ENCODE measurements around the gene EVI2A. TPM values are rescaled to one million over a fixed set of nuclear protein-coding genes. Genes with fewer than 3 reads are reported as not detected.

Gene EVI2A
- total RNA-seq, 1 experiment from 2014 or later, result 14.8 TPM

GRCh38 chr17:31273516-31273915, 47.9 kb downstream of the EVI2A start:
- DNase-seq (ENCODE audit: low spot score), result no peak

GRCh38 chr17:31272803-31273202, 48.6 kb downstream of the EVI2A start:
- DNase-seq (ENCODE audit: low spot score), result no peak

GRCh38 chr17:31272236-31272635, 49.2 kb downstream of the EVI2A start:
- DNase-seq (ENCODE audit: low spot score), result no peak

GRCh38 chr17:31269578-31269983, 51.8 kb downstream of the EVI2A start:
- peak; percentile 100 for DNase-seq (ENCODE audit: low spot score)

- DNase-seq (ENCODE audit: low spot score), result no peak
Measured at GRCh38 chr17:31269036-31269577, 52.3 kb downstream of the EVI2A start.

Other genes starting within 250 kb of the EVI2A start
- 28.4 and 32.7 TPM in 2 replicates for gene NF1, start 226.6 kb downstream of the EVI2A start, total RNA-seq (2014; rRNA removed; shearing (Covaris generic))
- gene OMG, start 24.4 kb downstream of the EVI2A start, total RNA-seq (2014; rRNA removed; shearing (Covaris generic)), result not detected in 2 replicates
- 0.24 and 0.60 TPM in 2 replicates for gene EVI2B, start 7.6 kb downstream of the EVI2A start, total RNA-seq (2014; rRNA removed; shearing (Covaris generic))
- gene RAB11FIP4, start 70.1 kb upstream of the EVI2A start, total RNA-seq (2014; rRNA removed; shearing (Covaris generic)), result 2.2 and 2.6 TPM in 2 replicates

Data from A172 (cell line).